GM18505 (cell line): ENCODE results near the gene CEP55.

Experiments used
- ATAC-seq: cut with Tn5 transposase; IDR thresholded peaks from one replicate; pipeline ENCODE4 v1.9.1; 2021; ENCODE audit not compliant: unreplicated experiment
- POLR2A ChIP-seq: IDR thresholded peaks from 4 replicates; pipeline ENCODE4 v1.6.1; 2011; ENCODE audit warnings: borderline replicate concordance; ENCODE audit not compliant: insufficient read depth, insufficient read length; ENCODE audit errors: extremely low read depth

The CEP55 gene

DNA sequence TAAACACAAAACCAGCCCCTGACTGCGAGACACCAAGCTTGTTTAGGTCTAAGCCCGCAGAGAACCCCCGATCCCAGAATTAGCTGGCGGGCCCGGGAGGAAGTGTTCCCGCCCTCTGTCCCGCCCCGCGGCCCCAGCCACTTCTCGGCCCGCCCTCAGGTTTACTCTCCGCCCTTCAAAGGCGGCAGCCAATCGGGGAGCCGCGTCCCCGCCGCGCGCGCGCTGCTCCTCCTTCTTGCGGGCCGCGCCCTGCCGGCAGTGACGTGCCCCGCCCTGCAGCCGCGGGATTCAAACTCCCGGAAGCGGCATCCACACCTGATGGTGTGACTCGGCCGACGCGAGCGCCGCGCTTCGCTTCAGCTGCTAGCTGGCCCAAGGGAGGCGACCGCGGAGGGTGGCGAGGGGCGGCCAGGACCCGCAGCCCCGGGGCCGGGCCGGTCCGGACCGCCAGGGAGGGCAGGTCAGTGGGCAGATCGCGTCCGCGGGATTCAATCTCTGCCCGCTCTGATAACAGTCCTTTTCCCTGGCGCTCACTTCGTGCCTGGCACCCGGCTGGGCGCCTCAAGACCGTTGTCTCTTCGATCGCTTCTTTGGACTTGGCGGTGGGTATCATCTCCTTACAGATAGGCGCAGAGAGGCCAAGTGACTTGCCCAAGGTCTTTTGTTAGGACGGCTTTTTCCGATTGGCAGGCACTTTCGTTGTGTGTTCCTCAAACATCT, at the start of gene CEP55:
TSS of gene CEP55 (plus strand) at position 291 of the 720 bp plus-strand sequence. CDS start 3,440 bp downstream, outside the sequence.
- peak; percentile 98 for ATAC-seq
- TF ChIP-seq POLR2A: peak; percentile 80

DNA sequence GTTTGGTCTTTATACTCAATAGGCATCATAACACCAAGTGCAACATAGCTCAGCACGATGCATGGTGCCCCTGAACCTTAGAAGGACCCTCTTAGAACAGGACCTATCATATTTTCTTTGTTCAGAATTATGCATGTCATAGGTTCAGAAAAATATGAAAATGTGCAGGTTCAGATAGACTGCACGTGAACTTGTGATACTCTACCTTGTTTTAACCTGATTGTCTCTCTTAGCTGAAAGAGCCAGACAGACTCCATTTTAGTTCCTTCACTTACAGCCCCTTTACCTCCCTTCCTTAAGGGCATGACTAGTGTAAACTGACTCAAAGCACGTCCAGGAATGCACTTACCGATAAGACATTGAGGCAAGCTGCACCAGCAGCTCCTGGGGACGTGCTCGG, 49.4 kb upstream of the CEP55 start:
- no peak for TF ChIP-seq POLR2A

DNA sequence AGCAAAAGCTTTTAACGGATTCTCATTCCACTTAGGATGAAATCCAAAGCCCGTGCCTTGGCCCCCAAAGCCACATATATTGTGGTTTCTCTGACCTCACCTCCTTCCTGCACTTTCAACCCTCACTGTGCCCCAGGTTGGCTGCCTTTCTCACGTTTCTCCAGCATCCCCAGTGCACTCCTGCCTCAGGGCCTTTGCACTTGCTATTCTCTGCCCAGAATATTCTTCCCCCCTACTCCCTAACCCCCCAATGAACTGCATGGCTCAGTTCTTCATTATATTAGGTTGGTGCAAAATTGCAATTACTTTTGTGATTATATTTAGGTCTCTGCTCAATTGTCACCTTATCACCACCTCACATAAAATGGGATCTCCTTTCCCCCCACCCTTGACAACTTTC, 48.4 kb upstream of the CEP55 start:
- ATAC-seq: no peak
- no peak for TF ChIP-seq POLR2A

More for the DNA sequence above, 49.4 kb upstream of the CEP55 start:
- ATAC-seq: no peak

DNA sequence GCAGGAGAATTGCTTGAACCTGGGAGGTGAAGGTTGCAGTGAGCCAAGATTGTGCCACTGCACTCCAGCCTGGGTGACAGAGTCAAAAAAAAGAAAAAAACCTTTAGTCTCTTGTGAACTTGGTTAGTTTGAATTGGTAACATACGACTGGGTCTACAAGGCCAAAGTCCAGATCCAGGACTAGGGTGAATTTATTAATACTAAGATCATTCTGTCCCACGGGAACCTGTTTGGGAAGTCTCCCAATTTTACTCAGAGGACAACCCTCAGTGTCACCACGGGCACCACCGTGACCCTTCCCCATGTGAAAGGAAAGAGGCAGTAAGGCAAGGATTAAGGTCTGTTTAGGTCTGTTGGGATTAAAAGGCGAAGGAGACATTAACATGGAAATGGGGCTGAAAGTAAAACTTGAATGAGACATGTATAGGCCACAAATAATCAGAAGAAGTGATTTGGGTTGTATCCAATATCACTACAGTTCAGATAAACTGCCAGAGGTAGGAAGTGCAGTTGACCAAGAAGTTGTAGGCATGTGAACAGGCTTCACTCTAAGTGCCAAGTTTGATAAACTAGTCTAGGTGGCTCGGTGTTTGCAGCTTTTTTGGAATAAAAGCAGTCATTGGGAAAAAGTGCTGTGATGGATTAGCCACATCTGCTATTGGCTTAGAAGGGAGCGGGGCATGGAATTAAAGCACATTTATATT, 45.0 kb upstream of the CEP55 start:
- no peak for ATAC-seq

DNA sequence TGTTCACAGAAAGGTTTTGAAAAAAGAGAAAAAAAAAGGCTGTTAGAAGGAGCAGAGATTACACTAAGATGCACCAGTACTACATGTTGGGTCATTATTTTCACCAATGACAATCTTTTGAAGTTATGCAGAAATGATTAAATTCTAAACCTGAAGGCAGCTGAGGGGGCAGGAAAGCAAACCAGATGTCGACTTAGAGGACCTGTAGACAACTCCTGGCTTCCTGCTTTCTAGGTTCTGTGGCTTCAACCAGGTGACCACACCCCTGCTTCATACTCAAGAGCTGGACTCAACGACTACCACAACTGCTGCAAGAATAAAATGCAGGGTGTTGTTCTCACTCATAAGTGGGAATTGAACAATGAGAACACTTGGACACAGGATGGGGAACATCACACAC, 44.3 kb upstream of the CEP55 start:
- no peak for ATAC-seq
- TF ChIP-seq POLR2A: no peak

More for the DNA sequence above, 45.0 kb upstream of the CEP55 start:
- TF ChIP-seq POLR2A: no peak

DNA sequence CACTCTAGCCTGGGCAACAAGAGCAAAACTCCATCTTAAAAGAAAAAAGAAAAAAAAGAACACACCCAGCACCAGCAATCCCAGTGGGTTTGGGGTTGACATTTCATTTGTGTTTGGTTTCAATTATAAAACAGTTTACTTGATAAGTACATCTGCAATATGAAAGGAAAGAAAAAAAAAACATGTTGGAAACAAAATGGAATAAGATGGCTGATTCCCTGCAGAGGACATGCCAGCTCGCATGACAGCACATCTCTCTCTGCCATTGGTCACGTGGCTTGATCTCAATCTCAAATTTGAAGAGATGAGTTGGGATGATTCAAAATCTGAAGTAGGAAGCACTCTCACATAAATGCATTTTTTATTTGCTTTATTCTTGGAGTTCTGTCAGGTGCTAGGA, 42.3 kb upstream of the CEP55 start:
- no peak for TF ChIP-seq POLR2A

DNA sequence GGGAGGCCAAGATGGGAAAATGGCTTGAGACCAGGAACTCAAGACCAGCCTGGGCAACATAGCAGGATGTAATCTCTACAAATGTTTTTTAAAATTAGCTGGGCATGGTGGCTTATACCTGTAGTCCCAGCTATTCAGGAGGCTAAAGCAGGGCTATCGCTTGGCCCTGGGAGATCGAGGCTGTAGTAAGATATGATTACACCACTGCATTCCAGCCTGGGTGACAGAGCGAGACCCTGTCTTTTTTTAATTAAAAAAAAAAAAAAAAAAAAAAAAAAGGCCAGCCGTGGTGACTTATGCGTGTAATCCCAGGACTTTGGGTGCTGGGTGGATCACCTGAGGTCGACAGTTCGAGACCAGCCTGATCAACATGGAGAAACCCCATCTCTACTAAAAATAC, 41.7 kb upstream of the CEP55 start:
- no peak for ATAC-seq
- no peak for TF ChIP-seq POLR2A

More for the DNA sequence above, 42.3 kb upstream of the CEP55 start:
- no peak for ATAC-seq

DNA sequence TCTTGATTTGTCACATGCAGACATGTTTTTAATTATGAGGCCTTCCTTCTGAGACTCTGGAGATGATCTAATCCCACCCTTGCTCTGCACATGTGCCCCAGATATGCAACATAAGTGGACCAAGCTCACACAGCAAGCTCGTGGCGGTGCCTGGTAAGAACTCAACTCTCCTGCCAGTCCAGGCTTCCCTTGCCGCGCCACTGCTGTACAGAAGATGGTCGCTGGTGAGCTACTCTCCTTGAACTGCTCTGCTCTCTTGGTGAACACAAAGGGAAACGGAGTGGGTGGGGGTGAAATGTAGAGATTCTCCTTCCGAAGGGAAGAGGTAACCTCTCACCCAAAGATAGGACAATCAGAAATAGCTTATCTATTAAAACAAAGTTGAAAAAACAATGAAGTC, 39.9 kb upstream of the CEP55 start:
- no peak for TF ChIP-seq POLR2A
- ATAC-seq: no peak

DNA sequence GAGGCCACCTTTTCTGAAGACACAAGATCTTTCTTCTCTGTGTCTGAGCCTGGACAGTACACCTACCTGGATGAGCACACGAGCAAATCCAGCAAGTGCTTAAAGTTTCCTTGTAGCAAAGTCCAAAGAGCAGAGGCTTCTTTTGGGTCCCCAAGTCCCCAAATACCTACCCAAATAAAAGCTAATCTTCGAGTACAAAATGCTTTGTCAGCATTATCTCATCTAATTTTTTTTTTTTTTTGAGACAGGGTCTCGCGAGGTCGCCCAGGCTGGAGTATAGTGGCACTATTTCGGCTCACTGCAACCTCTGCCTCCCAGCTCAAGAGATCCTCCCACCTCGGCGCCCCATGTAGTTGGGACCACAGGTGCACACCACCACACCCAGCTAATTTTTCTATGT, 38.9 kb upstream of the CEP55 start:
- no peak for ATAC-seq
- TF ChIP-seq POLR2A: no peak

DNA sequence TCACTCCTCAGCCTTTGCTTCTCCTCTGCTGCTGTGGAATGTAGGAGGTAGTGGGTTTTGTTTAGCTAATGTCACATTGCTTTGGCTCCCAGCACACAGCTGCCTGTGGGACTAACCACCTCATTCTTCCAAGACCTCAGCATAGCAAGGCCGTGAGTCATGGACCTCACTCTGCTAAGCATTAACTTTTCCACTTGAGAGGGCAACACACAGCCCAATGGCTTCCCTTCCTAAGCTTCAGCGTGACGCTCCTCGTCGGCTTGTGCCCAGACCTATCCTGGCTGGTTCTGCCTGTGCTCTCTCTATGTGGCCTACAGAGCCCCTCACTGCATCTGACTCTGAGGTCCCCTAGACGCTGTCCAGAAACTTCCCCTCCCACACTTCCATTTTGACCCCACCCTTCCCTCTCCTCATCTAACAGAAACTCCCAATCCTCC, 37.6 kb upstream of the CEP55 start:
- ATAC-seq: no peak
- TF ChIP-seq POLR2A: no peak

DNA sequence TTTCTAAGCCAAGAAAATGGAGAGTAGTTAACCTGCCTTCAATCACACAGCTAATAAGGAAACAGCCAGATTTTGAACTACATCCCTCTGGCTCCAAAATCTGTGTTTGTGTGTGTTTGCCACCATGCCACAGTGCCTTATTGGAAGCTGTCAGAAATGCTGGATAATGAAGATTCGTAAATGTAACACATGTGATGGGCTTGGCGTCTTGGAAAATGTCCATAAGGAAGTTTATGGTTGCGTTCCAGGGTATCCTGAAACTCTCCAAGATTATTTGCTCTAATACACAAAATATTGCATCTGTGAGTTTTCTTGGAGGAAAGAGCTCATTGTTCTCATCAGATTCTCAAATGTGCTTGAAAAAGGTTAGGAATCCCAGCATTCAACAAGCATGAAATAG, 36.9 kb upstream of the CEP55 start:
- no peak for ATAC-seq
- TF ChIP-seq POLR2A: no peak

DNA sequence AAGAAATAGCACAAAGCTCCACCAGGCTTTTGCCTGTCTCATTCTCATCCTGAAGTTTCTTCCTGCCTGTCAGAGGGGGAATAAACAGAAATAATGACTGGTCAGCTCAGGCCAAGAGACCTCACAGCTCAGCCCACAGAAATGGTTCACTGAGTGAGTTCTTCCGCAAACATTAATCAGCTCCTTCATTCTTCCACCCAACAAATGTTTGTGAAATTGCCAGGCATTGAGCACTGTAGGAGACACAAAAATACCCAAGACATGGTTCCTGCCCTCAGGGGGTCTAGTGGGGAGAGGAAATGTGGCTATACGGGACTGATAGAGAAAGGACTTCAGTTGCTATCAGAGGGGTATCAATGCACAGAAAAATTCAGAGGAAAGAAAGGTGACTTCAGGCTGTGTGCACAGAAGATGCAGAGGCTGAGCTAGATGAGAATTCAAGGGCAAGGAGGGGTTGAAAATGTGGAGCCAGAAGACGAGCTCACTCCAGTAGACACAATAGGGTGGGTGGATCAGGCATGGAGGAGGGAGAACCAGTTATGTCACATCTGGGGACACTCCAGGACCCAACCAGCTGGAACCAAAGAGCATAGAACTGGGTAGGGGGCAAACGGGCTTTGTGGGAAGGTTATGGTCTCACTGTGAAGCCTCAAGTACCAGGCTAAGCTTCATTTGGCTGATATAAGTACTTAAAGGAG, 35.2 kb upstream of the CEP55 start:
- no peak for ATAC-seq
- no peak for TF ChIP-seq POLR2A

DNA sequence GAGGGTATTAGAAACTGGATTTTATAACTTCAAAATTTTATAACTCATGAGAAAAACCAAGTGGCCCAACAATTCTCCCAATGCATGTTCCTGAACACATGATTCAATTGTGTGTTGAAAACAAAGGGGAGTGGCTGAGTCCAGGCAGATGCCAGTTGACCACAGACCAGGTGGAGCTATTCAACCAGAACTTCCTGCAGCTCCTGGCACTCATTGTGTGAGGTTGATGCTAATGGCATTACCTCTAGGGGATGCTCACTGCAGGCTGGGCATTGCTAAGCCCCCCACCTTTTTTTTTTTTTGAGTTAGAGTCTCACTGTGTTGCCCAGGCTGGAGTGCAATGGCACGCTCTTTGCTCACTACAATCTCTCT, 34.6 kb upstream of the CEP55 start:
- TF ChIP-seq POLR2A: no peak
- ATAC-seq: no peak
